DOHH2 (cell line): ENCODE measurements around the gene MAN1C1.

Experiments used
- CTCF ChIP-seq: fragments of 200-600 bp; sonication (generic); IDR thresholded peaks from one replicate; pipeline ENCODE4 v1.5.1; 2014; ENCODE audit warnings: antibody characterized with exemption, mild to moderate bottlenecking, low read depth, low read length; ENCODE audit not compliant: poor library complexity, severe bottlenecking
- EZH2phosphoT487 ChIP-seq: fragments of 200-600 bp; sonication (generic); IDR thresholded peaks from 2 replicates; pipeline ENCODE4 v1.6.1; 2017; ENCODE audit warnings: borderline replicate concordance, mild to moderate bottlenecking, antibody characterized with exemption, low read length, moderate library complexity, mixed read lengths

- no peak for TF ChIP-seq CTCF
- TF ChIP-seq EZH2phosphoT487: no peak
These were observed 182.9 kb downstream of the MAN1C1 start for GRCh38 chr1:25799352-25799934.
